ENCODE measurements around the gene EPHB4. TPM values are rescaled to one million over a fixed set of nuclear protein-coding genes. Genes with fewer than 3 reads are reported as not detected.
A peak's percentile ranks its signal among the peaks of the same experiment; 100 is the strongest.

The EPHB4 gene
- total RNA-seq: 22.7 TPM
- long read RNA-seq, full-length matches to known transcripts: 8 of 33 reads
- long read RNA-seq, partial matches to known transcripts: 20 of 33 reads
- long read RNA-seq, other reads (novel, unspliced or antisense): 5 of 33 reads

GRCh38 chr7:100827330-100828226 lies at the start of gene EPHB4:
TSS of gene EPHB4 (minus strand) at chr7:100827523. CDS start at chr7:100827030, 493 bp downstream.
- intact Hi-C loops (cut with micrococcal nuclease): no loop called here

GRCh38 chr7:100875356-100875751 lies 48.0 kb upstream of the EPHB4 start:
- intact Hi-C loops (cut with micrococcal nuclease): no loop called here
- peak; percentile 50 for ATAC-seq

More at GRCh38 chr7:100827330-100828226, at the start of gene EPHB4:
- DNase-seq: peak; percentile 87
- ATAC-seq: peak; percentile 85

GRCh38 chr7:100874577-100875355 lies 47.4 kb upstream of the EPHB4 start, which contains the start of gene SRRT:
TSS of gene SRRT (plus strand) at chr7:100875103. CDS start at chr7:100875591, 488 bp downstream.
- peak; percentile 99 for DNase-seq
- ATAC-seq: peak; percentile 96
- intact Hi-C loops (cut with micrococcal nuclease): no loop called here

More at GRCh38 chr7:100875356-100875751, 48.0 kb upstream of the EPHB4 start:
- no peak for DNase-seq

GRCh38 chr7:100874300-100874576 lies 46.9 kb upstream of the EPHB4 start:
- ATAC-seq (peak; percentile 1), DNase-seq (no peak)
- intact Hi-C loops (cut with micrococcal nuclease): no loop called here

- no peak for DNase-seq
- ATAC-seq: no peak
- intact Hi-C loops (cut with micrococcal nuclease): no loop called here
These were observed 46.4 kb upstream of the EPHB4 start for GRCh38 chr7:100873599-100874299.

GRCh38 chr7:100867776-100868485 lies 40.6 kb upstream of the EPHB4 start:
- DNase-seq (no peak), ATAC-seq (peak; percentile 4)
- intact Hi-C loops (cut with micrococcal nuclease): no loop called here

- ATAC-seq (peak; percentile 73), DNase-seq (peak; percentile 91)
- intact Hi-C loops (cut with micrococcal nuclease): no loop called here
These were observed 39.9 kb upstream of the EPHB4 start, which contains the start of gene TRIP6 for GRCh38 chr7:100867040-100867775. TSS of gene TRIP6 (plus strand) at chr7:100867387. CDS start at chr7:100867498, 111 bp downstream.

GRCh38 chr7:100866729-100867039 lies 39.4 kb upstream of the EPHB4 start:
- DNase-seq: no peak
- ATAC-seq: no peak
- intact Hi-C loops (cut with micrococcal nuclease): no loop called here

GRCh38 chr7:100865938-100866728 lies 38.8 kb upstream of the EPHB4 start:
- intact Hi-C loops (cut with micrococcal nuclease): no loop called here
- DNase-seq (peak; percentile 89), ATAC-seq (peak; percentile 40)

- no peak for ATAC-seq
- intact Hi-C loops (cut with micrococcal nuclease): no loop called here
- no peak for DNase-seq
These were observed 38.1 kb upstream of the EPHB4 start for GRCh38 chr7:100865372-100865911.

- no peak for DNase-seq
- intact Hi-C loops (cut with micrococcal nuclease): no loop called here
These were observed 37.0 kb upstream of the EPHB4 start for GRCh38 chr7:100864263-100864845.

GRCh38 chr7:100863406-100863950 lies 36.2 kb upstream of the EPHB4 start:
- ATAC-seq: no peak
- intact Hi-C loops (cut with micrococcal nuclease): no loop called here
- no peak for DNase-seq

More at GRCh38 chr7:100864263-100864845, 37.0 kb upstream of the EPHB4 start:
- no peak for ATAC-seq

GRCh38 chr7:100861616-100861985 lies 34.3 kb upstream of the EPHB4 start:
- intact Hi-C loops (cut with micrococcal nuclease): no loop called here
- DNase-seq (no peak), ATAC-seq (no peak)

GRCh38 chr7:100860702-100861615 lies 33.6 kb upstream of the EPHB4 start:
- no peak for DNase-seq
- intact Hi-C loops (cut with micrococcal nuclease): no loop called here
- ATAC-seq: no peak

GRCh38 chr7:100859856-100860255 lies 32.5 kb upstream of the EPHB4 start:
- no peak for DNase-seq
- intact Hi-C loops (cut with micrococcal nuclease): loop anchor here (10.0 kb wide), 1 partner anchor 155 kb away; the partner anchor contains the start of gene POP7
- ATAC-seq: no peak
